Measurements from ENCODE around the gene AKT3.
"Not testable (repeated sequence)": the region's sequence is repeated elsewhere in the genome, so short reads cannot be mapped to it uniquely, and the experiment has no call there.

Gene AKT3

DNA sequence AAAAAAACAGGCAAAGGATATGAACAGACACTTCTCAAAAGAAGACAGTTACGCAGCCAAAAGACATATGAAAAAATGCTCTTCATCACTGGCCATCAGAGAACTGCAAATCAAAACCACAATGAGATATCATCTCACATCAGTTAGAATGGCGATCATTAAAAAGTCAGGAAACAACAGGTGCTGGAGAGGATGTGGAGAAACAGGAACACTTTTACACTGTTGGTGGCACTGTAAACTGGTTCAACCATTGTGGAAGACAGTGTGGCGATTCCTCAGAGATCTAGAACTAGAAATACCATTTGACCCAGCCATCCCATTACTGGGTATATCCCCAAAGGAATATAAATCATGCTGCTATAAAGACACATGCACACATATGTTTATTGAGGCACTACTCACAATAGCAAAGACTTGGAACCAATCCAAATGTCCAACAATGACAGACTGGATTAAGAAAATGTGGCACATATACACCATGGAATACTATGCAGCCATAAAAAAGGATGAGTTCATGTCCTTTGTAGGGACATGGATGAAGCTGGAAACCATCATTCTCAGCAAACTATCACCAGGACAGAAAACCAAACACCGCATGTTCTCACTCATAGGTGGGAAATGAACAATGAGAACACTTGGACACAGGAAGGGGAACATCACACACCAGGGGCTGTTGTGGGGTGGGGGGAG is 77.5 kb downstream of the AKT3 start:
- not testable (repeated sequence) for DNase-seq

DNA sequence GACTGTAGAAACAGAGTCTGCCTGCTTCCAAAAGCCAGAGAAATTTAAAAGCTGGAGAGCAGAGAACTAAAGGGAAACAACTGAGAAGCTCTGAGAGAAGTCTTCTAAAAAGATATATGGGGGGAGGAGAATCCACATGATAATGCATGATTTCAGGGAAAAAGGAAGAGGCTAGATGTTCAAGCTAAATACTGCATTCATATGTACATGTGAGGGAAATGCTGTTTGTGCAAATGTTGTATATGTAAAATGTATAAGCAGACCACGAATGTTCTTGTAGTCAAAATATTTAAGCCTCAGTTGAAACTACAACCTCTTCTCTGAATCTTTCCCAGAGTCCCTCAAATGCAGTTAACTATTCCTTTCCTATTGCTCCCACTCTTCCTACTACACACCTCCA is 79.2 kb downstream of the AKT3 start:
- DNase-seq, result no peak

DNA sequence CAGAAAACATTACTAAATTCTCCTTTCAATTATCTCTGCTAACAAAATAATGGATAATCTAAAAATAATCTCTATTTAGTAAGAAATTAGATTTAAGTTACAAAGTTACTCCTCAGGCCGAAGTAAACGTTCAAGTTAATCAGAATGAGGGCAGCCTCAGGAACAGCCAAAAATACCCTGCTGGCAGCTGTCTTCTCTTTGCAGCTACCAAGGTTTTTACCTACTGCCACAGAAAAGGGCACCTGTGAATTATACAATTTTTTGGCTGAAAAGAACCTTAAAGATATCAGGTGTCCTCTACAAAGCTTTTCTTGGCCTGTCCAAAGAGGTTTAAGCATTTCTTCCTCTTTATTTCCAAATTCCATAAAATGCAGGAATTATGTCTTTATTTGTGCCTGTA is 84.4 kb downstream of the AKT3 start:
- DNase-seq, result no peak

DNA sequence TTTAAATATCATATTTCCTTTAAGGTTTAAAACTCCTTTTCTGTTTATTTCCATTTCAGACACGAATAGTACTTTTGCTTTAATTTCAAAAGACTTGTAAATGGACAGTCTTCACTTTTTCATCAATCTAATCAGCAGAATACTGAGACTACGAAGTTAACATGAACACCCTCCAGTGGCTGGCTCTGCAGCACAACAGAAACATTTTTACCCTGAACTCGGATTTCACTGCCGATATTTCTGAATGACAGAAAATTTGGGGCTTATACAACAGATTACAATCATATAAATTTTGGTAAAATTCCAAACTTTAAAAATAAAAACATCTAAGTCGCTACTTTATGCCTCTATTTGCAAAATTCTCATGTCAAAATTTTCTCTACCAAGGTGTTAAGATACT is 86.2 kb downstream of the AKT3 start:
- no peak for DNase-seq

DNA sequence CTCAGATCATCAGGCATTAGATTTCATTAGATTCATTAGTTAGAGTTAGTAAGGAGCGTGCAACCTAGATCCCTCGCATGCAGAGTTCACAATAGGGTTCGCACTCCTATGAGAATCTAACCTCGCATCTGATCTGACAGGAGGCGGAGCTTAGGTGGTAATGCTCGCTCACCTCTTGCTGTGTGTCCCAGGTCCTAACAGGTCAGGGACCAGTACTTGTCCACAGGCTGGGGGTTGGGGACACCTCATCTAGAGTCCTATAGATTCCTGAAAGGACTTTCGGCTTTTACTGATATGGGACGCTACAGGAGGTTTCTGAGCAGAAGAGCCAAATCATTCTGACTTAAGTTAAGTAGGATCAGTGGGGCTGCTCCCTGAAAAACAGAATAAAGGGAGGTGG is 91.4 kb downstream of the AKT3 start:
- DNase-seq, result no peak

DNA sequence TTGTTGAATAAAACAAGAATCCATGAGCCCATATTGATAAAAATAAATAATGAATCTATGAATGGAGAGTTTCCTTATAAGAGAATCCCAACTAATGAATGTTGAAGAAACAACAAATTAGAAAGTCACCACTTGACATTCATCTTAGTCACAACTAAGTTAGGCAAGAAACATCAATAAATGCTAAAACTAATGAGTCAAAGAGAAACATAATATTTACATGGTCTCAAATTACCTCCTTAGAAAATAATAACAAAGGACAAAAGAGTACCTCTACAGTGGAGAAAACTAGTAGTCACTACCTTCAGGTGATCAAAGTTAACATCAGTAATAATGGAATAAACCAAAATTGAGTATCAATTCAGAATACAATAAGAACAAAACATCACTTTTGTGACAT is 93.5 kb downstream of the AKT3 start:
- no peak for DNase-seq

DNA sequence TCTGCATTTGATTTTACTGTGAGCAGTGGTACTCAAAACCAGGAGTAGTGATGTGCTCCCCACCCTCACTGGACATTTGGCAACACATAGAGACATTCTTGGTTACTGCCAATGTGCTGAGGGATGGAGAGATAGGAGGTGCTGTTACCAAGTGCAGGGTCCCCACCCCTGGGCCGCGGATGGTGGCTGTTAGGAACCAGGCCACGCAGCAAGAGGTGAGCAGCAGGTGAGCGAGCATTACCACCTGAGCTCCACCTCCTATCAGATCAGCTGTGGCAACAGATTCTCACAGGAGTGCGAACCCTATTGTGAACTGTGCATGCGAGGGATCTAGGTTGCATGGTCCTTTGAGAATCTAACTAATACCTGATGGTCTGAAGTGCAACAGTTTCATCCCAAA is 95.7 kb downstream of the AKT3 start:
- DNase-seq, result no peak

DNA sequence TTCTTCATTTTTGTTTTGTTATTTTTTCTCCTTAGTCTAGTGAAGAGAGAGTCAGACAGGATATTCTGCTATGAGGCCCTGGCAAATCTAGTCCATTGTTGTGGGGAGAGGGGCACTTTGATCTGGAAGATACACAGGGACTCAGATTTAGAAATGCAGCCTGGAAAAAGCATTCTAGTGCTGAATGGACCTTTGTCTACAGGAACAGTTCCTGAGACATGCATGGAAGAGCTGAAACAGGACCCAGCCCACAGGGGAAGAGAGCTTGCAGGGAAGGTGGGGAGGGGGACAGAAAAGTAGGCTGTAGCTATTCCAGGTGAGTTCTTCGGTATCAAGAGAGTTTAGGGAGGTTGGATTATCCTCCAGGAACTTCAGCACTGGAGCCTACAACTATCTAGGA is 98.5 kb downstream of the AKT3 start:
- no peak for DNase-seq

DNA sequence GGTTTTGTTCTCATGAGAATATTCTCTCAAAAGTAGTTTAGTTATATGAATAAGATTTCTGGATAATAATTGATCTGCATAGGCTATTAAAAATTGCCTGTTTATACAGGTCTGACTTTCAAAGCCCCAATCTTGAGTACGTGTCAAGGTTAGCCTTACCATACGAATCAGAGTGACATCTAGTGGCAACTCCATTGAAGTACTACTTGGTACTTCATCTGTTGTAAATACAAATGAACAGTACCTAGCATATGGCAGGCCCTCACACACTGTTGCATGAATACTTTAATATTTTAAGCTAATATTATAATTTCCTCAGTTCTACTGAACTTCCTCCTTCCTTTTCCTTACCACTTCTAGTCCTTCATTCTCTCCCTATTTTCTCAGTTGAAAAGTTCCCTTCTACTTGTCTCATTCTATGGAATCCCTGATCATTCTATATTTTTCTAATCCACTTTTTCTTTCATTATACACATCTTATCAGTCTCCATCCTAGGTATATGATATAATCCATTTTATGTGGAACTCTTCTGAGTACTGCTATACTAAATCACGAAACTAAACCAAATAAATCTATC is 101.2 kb downstream of the AKT3 start:
- no peak for DNase-seq

DNA sequence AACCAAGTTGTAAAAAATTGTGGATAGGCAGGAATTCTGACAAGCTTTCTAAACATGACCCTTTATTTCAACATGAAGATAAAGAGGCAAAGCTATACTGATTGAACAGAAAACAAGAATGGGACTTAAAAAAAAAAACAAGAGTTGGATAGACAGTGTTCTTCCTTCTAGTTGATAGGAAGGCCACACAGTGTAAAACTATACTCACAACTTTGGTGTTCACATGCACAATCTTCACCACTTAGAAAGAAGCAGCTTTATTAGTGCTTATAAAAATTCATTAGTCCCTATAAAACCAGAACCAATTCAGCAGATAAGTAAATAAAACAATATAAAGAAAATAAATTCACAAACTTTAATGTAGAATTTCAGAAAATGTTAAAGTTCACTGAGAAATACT is 101.8 kb downstream of the AKT3 start:
- DNase-seq, result no peak

DNA sequence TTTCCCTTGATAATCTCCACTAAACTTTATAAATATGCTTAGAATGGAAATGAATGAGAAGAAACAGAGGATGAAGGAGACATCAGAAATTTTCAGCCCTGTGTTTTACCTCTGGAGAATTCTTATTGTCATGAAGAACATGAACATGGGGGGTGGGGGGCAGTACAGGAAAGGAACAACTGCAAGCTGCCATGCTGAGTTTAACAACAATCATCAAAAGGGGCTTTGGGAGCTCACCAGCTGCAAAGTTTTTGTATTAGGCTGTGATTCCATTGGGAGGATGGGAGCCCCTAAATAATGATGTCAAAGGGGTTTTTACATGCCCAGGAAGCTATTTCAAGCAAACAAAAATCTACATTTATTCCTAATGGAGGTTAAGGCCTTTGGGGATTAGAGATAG is 103.3 kb downstream of the AKT3 start:
- DNase-seq, result no peak

DNA sequence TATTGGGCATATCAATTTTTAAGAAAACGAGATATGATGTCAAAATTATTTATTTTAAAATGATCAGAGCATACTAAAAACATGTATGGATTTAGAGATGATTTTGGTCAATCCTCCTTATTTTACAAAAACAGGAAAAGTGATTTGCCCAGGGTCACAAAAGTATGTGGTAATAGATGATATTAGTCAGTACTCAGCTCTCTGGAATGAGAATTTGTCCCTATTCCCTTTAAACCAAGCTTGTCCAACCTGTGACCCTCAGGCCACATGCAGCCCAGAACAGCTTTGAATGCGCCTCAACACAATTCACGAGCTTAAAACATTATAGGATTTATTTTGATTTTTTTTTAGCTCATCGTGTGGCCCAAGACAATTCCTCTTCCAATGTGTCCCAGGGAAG is 104.7 kb downstream of the AKT3 start:
- no peak for DNase-seq

DNA sequence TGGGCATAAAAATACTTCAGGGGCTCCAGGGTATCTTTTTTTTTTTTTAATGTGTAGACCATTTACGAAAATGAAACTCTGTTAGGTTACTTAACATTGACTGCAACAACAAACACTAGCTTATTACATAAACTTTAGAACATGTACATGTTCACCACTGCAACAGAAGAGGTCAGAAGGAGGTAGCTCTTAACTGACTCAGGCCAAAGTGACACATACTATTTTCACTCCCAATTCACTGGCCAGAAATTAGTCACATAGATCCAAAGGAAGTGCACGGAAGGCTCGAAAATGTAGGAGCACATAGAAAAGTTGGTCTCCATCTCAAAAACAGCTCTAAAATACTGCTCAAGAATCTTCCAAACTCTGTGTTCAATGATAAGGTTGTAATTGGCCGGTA is 107.2 kb downstream of the AKT3 start:
- DNase-seq, result no peak

DNA sequence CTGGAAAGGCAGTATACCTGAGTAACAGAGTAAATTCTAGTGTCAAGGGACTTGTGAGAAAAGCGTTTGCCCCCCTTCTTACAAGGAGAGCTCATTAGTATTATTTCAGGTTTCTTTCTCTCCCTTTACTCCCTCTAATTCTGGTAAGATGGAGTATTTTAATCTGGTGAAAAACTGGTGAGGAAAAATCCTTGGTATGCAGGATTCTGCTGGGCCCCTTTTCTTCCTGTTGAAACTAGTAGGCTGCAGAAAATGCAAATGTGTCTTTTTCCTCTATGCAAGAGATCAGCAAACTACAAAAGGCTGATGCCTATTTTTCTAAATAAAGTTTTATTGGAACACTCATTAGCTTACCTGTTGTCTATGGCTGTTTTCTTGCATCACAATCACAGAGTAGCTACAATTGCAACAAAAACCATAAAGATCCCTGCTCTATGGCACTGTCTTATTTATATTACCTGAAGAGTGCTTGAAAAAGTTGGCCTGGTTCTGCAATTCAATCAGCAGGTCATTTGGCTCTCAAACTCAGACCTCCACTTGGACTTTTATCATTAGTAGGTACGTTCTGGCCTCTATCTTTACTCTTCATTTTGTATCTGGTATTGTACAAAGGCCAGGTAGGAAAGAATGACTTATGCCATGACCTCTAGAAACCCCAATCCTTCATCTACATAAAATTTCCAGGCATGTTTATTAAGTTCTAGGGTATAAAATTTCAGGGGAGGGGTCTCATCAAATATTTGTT is 109.6 kb downstream of the AKT3 start:
- no peak for DNase-seq

DNA sequence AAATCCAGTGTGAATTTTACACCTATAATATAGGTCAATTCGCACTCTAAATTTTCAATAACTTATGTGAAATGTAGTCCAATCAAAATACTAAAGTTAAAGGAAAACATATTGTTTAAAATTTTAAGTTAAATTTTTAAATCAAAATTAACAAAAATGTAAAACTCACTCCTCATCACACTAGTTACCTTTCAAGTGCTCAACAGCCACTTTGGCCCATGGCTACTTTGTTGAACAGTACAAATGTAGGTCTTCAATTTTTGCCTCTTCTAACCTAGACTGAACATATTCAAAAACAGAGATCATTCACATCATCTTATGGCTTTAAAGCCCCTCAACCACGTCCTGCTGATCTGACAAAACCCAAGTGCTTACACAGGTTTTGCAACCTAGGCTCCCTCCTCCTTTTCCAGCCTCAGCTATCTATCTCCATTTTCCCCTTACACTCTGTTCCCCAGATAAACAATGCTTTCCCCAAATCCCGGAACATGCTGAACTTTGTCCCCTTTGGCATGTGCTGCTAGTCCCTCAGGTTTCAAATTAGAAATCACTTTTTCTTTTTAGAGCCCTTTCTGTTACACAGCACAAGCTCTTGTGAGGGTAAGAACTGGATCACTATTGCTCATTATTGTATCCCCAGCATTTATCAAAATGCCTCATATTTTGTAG is 110.6 kb downstream of the AKT3 start:
- no peak for DNase-seq

DNA sequence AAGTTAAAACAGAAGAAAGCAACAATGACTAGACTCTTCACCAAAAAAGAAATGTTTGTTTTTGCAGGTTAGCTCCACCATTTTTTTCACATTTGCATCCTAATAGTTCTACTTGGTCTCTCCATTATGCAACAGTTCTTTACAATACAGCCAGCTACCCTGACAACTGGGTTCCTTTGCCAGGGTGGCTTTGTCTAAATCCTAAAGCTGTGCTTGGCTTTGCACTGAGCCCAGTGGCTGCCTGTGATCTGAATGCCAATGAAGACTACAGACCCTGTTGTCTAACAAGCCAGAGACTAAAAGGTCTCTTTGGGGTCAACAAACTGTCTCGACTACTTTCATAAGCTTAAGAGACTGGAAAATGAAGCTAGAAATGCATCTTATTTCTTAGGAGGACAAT is 112.0 kb downstream of the AKT3 start:
- no peak for DNase-seq

DNA sequence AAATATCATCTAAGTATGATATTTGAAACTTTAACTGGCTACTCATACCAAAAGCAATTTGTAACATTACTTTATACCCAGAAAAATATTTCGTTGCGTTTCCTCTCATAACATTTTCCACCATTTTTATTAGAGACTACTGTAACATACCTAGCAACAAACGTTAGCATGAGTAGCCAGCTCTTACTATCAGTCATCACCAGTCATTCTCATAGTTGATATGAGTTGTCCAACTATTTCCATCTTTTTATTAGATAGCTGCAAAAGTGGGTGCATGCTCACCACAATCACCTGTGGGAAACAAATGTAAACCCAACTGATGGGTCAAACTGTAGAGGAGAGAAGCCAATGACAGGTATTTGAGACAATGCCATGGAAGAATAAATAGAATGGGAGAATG is 114.6 kb downstream of the AKT3 start:
- no peak for DNase-seq

DNA sequence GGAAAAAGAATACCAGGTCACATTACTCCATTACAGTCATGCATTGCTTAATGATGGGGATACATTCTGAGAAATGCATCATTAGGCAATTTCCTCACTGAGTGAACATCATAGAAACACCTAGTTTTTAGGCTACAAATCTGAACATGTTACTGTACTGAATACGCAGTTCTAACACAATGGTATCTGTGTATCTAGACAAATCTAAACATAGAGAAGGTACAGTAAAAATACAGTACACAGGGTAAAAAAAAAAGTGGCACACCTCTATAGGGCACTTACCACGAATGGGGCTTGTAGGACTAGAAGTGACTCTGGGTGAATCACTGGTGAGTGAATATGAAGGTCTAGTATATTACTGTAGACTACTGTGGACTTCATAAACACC is 115.7 kb downstream of the AKT3 start:
- DNase-seq, result no peak

DNA sequence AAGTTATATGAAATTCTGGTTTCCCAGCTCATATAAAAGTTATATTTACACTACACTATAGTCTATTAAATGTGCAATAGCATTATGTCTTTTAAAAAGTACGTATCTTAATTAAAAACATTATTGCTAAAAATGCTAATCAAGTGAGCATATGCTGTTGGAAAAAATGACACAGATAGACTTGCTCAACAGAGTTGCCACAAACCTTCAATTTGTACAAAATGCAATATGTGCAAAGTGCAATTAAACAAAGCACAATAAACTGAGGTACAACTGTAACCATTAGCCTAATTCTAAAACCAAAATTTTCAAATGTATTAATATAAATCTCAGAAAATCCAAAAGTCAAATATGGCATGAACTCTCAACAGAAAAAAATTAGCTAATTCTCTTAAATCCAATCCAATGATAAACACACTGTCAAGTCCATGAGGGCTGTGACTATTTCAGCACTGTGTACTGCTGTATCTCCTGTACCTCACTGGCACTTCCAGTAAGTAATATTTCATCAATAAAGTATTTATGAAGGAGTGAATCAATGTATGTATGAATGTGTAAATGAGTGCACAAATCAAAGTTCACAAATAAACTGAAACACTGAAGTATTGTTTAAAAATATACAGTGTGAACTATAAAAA is 116.3 kb downstream of the AKT3 start:
- no peak for DNase-seq

DNA sequence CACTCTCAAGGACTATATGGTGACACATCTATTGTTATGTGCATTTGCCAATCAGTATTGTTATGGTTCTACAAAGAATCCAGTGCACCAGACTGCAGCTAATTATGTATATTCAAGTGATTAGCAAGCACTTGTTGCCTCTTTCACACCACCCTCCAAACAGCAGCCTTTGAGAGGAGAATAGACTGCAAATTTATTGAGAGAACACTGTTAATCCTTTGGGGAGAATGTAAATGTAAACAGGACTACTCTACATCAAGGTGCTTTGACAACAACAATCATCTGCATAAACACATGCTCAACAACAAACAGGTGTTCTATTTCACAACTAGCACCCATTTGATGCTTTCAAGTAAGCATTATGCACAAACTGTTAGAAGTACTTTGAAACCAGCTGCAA is 117.4 kb downstream of the AKT3 start:
- no peak for DNase-seq

DNA sequence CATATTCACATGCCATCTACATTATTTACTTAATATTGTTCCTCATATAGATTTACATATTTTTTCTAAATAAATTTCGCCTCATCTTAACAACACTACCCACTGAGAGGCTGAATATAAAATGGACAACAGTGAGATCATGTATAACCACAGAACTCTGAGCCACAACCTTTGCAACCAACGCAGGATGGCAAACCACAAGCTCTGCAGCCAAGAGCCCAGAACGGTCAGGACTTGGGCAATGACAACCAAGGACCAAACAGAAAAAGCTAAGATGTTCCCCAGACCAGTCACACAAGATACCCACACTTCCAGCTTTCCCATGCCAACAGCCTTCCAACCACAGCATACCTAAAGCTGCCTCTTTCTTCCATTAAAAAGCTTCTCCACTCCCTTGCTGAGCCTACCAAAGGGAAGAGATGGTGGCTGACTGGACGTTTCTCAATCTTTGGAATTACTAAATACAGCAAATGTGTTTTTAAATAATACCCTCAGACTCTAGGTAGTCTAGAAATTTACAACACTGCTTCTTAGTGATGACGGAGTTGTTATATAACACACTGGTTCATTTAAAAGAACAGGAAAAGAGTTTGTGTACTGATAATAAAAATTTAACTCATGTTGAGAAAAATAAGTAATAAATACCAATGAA is 117.9 kb downstream of the AKT3 start:
- no peak for DNase-seq

DNA sequence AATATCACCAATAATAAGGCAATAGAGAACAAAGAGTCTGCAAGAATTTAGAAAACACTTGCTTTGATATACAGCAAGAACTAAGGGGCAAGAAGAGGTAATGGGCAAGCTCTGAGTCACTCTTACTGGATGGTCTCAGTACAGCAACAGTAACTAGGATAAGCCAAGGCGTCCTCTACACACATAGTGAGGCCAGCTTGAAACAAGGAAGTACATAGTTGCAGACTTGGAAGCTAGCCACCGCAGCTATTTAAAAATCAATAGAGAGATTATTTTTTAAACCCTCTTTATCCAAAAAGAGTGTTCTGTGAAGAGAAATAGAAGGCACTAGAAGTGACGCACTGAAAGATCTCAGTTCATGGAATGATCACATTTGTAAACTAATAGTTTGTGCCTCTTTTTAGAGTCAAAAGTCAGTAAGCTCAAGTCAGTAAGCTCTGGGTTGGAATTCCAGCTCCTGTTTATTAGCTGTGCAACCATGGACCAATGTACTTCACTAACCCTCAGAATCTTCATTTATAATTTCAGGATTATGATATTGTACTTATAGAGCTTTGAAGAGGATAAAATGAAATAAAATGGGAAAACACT is 118.6 kb downstream of the AKT3 start:
- no peak for DNase-seq
